Naive thymus-derived CD8-positive, alpha-beta T cell (primary cell): ENCODE measurements around the gene TAGAP. TPM values are rescaled to one million over a fixed set of nuclear protein-coding genes. Genes with fewer than 3 reads are reported as not detected.

Experiments
- ATAC-seq, 2 donors: fragments of 150-1000 bp; cut with Tn5 transposase in 1 of 2; sonication (Bioruptor Pico), chemical (Tn5 transposase) in 1 of 2; 1 replicate in 1 of 2; 2 replicates in 1 of 2; pipeline ENCODE4 v1.10.0; 2021; ENCODE audit warnings: mild to moderate bottlenecking in 2 of 2, moderate library complexity in 2 of 2
- POLR2A ChIA-PET: fragments of 350-600 bp; sonication (Branson Sonifier 250); formaldehyde crosslinking; loops from one replicate; lab custom pipeline; 2021; ENCODE audit warnings: antibody characterized with exemption; lab: Charles Lee
- DNase-seq, 10 donors: peaks; one replicate each; pipeline versions ENCODE4 v3.0.0 to v3.0.0-alpha.2; 2020 to 2022
- H3K27ac Mint-ChIP-seq, 10 donors: one replicate each; pipeline ENCODE4 v1.8.0; 2020 to 2022; ENCODE audit warnings: mild to moderate bottlenecking in 10 of 10, mixed read lengths in 10 of 10, moderate library complexity in 4 of 10, inconsistent platforms in 1 of 10
- H3K27me3 Mint-ChIP-seq, 5 donors: one replicate each; pipeline ENCODE4 v1.8.0; 2021 to 2022; ENCODE audit warnings: mixed read lengths in 5 of 5
- H3K36me3 Mint-ChIP-seq, 3 donors: one replicate each; pipeline ENCODE4 v1.8.0; 2020 to 2022; ENCODE audit warnings: mixed read lengths in 3 of 3, mild to moderate bottlenecking in 2 of 3, inconsistent platforms in 1 of 3
- H3K4me1 Mint-ChIP-seq, 4 donors: one replicate each; pipeline ENCODE4 v1.8.0; 2021 to 2022; ENCODE audit warnings: mixed read lengths in 4 of 4
- H3K4me3 Mint-ChIP-seq, 10 donors: one replicate each; pipeline ENCODE4 v1.8.0; 2020 to 2022; ENCODE audit warnings: mild to moderate bottlenecking in 10 of 10, mixed read lengths in 10 of 10, moderate library complexity in 6 of 10, inconsistent platforms in 1 of 10
- H3K9me3 Mint-ChIP-seq, 9 donors: one replicate each; pipeline ENCODE4 v1.8.0; 2020 to 2022; ENCODE audit warnings: mixed read lengths in 9 of 9, mild to moderate bottlenecking in 3 of 9, inconsistent platforms in 1 of 9, moderate library complexity in 1 of 9
- polyA plus RNA-seq, 3 donors: library from polyadenylated mRNA; unstranded; fragments of 300-500 nt; fragmentation: Illumina TruSeq; gene quantifications; one replicate each; pipeline ENCODE4 v1.2.3, GENCODE V29; 2021
- total RNA-seq, 8 experiments: library from RNA in 2 of 8; stranded (reverse) in 2 of 8; gene quantifications; one replicate each; pipeline ENCODE4 v1.2.3 and lab custom pipeline; 2021 to 2026

Gene TAGAP
- total and polyA plus RNA-seq, 5 experiments from 2014 or later = 54.5 to 111 (median 97.4) TPM

DNA sequence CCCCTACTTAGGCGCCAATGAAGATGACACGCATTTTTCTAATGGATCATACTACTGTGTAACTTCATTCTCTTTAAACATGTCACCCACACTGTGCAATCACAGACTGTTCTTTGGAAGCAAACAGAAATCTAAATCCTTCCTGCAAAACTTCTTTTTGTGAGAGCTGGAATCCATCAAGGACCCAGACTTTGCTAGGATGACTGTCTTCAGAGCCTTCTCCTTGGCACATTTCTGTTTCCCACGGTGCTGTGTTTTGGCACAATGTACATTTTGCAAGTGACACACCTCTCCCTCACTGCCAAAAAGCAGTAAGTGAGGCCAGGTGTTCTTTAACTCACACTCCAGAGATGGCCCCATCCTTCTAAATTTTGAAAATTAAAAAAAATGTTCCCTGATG lies 21.7 kb upstream of the TAGAP start:
- ATAC-seq (no peak), DNase-seq (no peak)
- Mint-ChIP-seq H3K4me3 (no peak overlapping the region), H3K9me3 (peaks cover 0 to 1% (median 0%) of the 10 kb centered on the region in 9 donors), H3K27me3 (no peaks in the 10 kb centered on the region), H3K27ac (peak overlapping the region in 9 of 10 donors; percentile 26 to 98 (median 83)), H3K4me1 (peaks cover 44 to 73% (median 59%) of the 10 kb centered on the region in 4 donors), H3K36me3 (no peaks in the 10 kb centered on the region)
- POLR2A ChIA-PET = interaction anchor here (10.7 kb wide), 1 partner anchor 24 kb away, joined by 135 read pairs; the partner anchor contains the start of gene TAGAP

DNA sequence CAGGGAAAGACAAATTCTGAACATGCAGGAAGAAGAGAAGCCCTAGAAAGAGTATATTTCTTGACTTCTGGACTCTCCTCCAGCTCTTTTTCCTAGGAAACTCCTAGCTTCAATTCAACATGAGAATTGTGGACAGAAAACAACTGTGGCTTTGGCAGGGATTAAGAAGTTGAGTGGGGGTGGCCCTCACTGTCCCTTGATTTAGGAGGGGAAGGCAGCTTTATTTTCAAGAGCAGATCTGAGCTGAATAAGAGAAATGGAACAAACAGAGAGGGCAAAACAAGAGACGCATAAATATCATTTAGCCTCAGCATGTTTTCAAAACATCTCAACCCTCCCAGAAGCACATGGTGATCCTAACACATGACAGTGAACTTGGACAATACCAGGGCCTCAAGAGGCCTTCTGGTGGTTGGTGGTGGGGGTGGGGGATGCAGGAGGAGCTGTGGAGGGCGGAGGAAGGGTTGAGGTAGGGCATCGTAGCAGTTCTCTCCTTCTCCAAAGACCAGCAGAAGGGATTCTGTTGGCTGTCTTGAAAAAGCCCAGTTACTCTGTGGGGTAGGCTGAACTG lies 21.1 kb upstream of the TAGAP start:
- peaks cover 0 to 3% (median 0%) of the 10 kb centered on the region in 9 donors for H3K9me3 Mint-ChIP-seq
- peak overlapping the region in 7 of 10 donors; percentile 1 to 84 (median 67) for H3K4me3 Mint-ChIP-seq
- peak overlapping the region; percentile 33 to 99 (median 96) for H3K27ac Mint-ChIP-seq
- DNase-seq (no peak), ATAC-seq (no peak)
- POLR2A ChIA-PET = interaction anchor here (1.1 to 10.7 kb wide), 7 partner anchors 13 to 38 kb away, joined by 3 to 135 read pairs (median 13); partner anchors contain the start of gene TAGAP
- peaks cover 45 to 79% (median 65%) of the 10 kb centered on the region in 4 donors for H3K4me1 Mint-ChIP-seq
- no peaks in the 10 kb centered on the region for H3K27me3 Mint-ChIP-seq
- no peaks in the 10 kb centered on the region for H3K36me3 Mint-ChIP-seq

DNA sequence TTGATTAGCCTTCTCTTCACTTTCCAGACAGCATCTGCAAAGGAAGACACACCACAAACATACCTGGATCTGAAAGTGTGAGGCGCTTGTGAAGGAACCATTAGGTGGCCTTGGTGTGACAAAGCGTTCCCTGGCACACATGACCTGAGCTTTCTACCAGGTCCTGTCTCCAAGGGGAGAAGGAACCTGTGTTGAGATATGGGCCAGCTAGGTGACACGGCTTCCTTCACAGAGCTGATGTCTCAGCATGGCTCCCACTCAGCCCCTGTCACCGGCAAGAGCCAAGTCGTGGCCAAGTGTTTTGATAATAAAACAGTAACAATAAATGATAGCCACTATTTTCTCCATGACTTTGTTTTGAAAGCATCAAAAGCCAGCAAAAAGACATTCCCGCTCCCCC lies 20.3 kb upstream of the TAGAP start:
- H3K4me3 Mint-ChIP-seq = peak overlapping the region in 8 of 10 donors; percentile 65 to 84 (median 74)
- no peaks in the 10 kb centered on the region for H3K36me3 Mint-ChIP-seq
- H3K27me3 Mint-ChIP-seq = no peaks in the 10 kb centered on the region
- ATAC-seq = no peak
- peaks cover 0 to 3% (median 0%) of the 10 kb centered on the region in 9 donors for H3K9me3 Mint-ChIP-seq
- POLR2A ChIA-PET = interaction anchor here (1.1 to 10.7 kb wide), 8 partner anchors 12 to 39 kb away, joined by 3 to 135 read pairs (median 17); partner anchors contain the start of gene TAGAP
- peaks cover 46 to 87% (median 72%) of the 10 kb centered on the region in 4 donors for H3K4me1 Mint-ChIP-seq
- H3K27ac Mint-ChIP-seq = peak overlapping the region; percentile 96 to 99 (median 97)
- no peak for DNase-seq

DNA sequence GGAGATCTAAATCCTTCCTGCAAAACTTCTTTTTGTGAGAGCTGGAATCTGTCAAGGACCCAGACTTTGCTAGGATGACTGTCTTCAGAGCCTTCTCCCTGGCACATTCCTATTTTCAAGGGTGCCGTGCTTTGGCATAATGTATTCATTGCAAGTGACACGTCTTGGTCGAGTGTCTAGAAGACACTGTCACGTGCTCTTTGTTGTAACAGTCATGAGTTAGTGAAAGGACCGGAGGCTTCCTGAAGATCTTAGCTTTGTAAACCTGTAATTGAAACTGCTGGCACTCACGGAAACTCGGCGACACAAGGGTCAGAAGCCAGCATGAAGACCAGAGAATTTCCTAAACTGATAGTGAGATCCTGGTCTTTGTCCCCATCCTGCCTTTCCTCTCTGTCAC lies 19.7 kb upstream of the TAGAP start:
- H3K4me3 Mint-ChIP-seq = peak overlapping the region; percentile 32 to 84 (median 72)
- H3K27ac Mint-ChIP-seq = peak overlapping the region; percentile 96 to 99 (median 97)
- peaks cover 0 to 3% (median 0%) of the 10 kb centered on the region in 9 donors for H3K9me3 Mint-ChIP-seq
- H3K27me3 Mint-ChIP-seq = no peaks in the 10 kb centered on the region
- peaks cover 43 to 91% (median 77%) of the 10 kb centered on the region in 4 donors for H3K4me1 Mint-ChIP-seq
- POLR2A ChIA-PET = interaction anchor here (0.9 to 10.7 kb wide), 8 partner anchors 8 to 39 kb away, joined by 3 to 135 read pairs (median 17); partner anchors contain the start of gene TAGAP
- H3K36me3 Mint-ChIP-seq = no peaks in the 10 kb centered on the region
- DNase-seq (peak in 1 of 10 donors; percentile 12), ATAC-seq (no peak)

DNA sequence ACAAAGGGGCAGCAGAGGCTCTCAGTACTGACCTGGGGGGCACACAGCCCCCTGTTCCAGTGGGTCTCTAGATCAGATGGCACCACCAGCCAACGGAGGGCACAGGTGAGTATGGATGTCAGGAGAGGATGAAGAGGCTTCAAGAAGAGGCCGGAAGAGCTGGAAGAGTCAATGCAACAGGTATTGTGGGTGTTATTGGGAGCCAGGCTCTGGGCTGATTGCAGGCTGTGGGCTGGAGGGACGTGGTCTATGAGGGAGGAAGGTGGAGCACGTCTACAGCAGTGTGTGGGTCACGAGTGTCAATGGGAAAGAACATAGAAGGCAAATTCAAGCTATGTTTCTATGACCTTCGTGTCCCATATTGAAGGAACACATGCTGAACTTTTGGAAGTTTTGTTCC lies 18.8 kb upstream of the TAGAP start:
- H3K36me3 Mint-ChIP-seq = no peaks in the 10 kb centered on the region
- H3K4me3 Mint-ChIP-seq = peak overlapping the region in 9 of 10 donors; percentile 54 to 84 (median 74)
- peak overlapping the region; percentile 96 to 99 (median 97) for H3K27ac Mint-ChIP-seq
- peaks cover 0 to 3% (median 0%) of the 10 kb centered on the region in 9 donors for H3K9me3 Mint-ChIP-seq
- H3K4me1 Mint-ChIP-seq = peaks cover 41 to 92% (median 80%) of the 10 kb centered on the region in 4 donors
- DNase-seq (no peak), ATAC-seq (no peak)
- H3K27me3 Mint-ChIP-seq = no peaks in the 10 kb centered on the region
- POLR2A ChIA-PET = interaction anchor here (0.5 to 10.7 kb wide), 16 partner anchors 7 to 210 kb away, joined by 3 to 135 read pairs (median 8); partner anchors contain the start of genes RSPH3 and TAGAP

DNA sequence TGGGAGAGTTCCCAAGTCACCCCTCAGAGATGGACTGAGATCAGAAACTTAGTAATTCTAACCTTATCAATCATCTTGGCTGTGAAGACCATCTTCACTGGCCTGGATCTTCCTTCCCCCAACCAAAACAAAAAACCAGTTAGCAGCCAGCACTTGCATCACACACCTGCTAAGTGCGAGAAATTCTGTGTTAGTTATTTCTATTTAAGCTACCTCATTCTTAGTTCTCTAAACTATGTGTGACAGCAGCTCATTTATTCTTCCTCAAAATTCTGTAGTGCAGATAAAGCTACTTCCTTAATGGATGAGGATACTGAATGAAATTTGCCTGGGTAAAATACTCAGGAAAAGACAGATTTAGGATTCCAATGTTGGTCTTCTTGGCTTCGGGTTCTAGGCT lies 18.2 kb upstream of the TAGAP start:
- no peak for DNase-seq
- no peaks in the 10 kb centered on the region for H3K36me3 Mint-ChIP-seq
- POLR2A ChIA-PET = interaction anchor here (0.7 to 10.7 kb wide), 15 partner anchors 8 to 209 kb away, joined by 3 to 135 read pairs (median 5); partner anchors contain the start of genes RSPH3 and TAGAP
- ATAC-seq = peak in 1 of 2 donors; percentile 3
- H3K4me1 Mint-ChIP-seq = peaks cover 41 to 96% (median 81%) of the 10 kb centered on the region in 4 donors
- no peaks in the 10 kb centered on the region for H3K27me3 Mint-ChIP-seq
- peak overlapping the region; percentile 56 to 84 (median 75) for H3K4me3 Mint-ChIP-seq
- peak overlapping the region; percentile 96 to 99 (median 97) for H3K27ac Mint-ChIP-seq
- peaks cover 0 to 3% (median 0%) of the 10 kb centered on the region in 9 donors for H3K9me3 Mint-ChIP-seq

DNA sequence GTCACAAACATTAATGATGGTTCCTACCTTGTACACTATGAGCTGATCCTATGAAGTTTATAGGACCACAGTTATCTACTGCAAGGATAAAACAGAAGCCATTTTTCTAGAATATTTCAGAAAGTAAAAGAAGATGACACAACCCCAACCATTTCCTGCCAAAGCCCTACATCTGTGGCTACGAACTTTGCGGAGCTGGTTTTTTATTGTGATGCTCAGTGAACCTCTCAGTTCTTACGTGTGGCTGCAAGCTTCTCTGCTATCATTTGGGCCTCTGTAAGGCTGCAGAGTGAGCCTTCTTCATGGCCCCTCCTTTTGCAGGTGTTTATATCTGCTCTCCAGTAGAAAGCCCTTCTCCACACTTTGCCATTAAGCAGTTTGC lies 17.8 kb upstream of the TAGAP start:
- DNase-seq = peak in 9 of 10 donors; percentile 51 to 89 (median 80)
- no peaks in the 10 kb centered on the region for H3K27me3 Mint-ChIP-seq
- H3K27ac Mint-ChIP-seq = peak overlapping the region; percentile 96 to 99 (median 97)
- peak; percentile 93 to 94 for ATAC-seq
- H3K4me3 Mint-ChIP-seq = peak overlapping the region; percentile 56 to 84 (median 75)
- POLR2A ChIA-PET = interaction anchor here (0.9 to 10.7 kb wide), 14 partner anchors 8 to 209 kb away, joined by 3 to 135 read pairs (median 8); partner anchors contain the start of genes RSPH3 and TAGAP
- no peaks in the 10 kb centered on the region for H3K36me3 Mint-ChIP-seq
- H3K9me3 Mint-ChIP-seq = peaks cover 0 to 3% (median 0%) of the 10 kb centered on the region in 9 donors
- H3K4me1 Mint-ChIP-seq = peaks cover 43 to 96% (median 85%) of the 10 kb centered on the region in 4 donors

DNA sequence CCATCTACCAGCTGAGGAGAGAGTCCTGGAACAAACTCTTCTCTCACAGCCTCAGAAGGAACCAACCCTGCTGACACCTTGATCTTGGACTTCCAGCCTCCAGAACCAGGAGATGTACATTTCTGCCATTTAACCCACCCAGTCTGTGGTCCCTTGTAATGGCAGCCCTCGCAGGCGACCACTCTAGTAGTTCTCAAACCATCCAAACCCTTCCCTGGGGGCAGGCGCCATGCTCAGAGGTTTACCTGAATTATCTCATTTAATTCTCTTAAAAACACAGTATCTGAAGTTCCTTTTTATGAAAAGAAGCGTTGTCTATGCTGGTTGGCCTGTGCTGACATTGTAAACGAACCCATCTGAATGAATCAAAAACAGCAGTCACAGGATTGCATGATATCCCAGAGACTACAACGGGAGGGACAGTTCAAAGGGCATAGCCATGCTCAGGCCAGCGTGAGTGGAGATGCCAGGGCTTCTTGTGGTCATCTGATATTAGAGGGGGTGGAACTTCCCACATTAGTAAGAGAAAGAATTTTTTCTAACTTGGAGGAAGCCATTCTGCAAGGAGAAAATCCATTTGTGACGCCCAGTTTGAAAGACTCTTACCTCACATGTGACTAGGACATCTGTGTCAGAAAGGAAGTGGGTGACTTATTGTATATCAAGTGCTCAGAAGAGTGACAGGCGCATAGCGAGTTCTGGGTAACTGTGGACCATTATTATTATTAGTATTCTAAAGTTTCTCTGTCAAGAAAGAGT lies 17.2 kb upstream of the TAGAP start:
- DNase-seq = peak in 2 of 10 donors; percentile 30 to 50
- POLR2A ChIA-PET = interaction anchor here (0.9 to 10.7 kb wide), 14 partner anchors 9 to 62 kb away, joined by 3 to 135 read pairs (median 12); partner anchors contain the start of genes RSPH3 and TAGAP

DNA sequence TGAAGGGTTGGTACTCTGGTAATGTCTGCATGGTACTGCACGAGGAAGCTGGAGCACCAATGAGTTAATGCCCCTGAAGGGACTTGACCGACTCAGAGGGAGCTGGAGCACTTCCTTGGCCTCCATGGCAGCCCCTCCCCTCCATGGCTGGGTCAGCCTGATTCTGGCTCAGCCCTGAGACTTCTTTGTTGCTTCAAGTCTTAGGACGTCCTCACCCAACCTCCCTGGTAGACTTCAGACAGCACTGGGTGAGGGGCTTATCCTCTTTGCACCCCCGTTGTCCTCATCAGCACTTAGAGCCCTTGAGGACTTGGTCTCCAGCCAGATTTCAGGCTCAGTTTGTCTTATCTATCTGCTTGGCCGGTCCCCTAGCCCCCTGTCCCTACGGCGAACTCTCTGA lies 16.4 kb upstream of the TAGAP start:
- DNase-seq = no peak
- Mint-ChIP-seq H3K4me3 (peak overlapping the region in 2 of 10 donors; percentile 26 to 81), H3K4me1 (peaks cover 49 to 100% (median 91%) of the 10 kb centered on the region in 4 donors), H3K27ac (peak overlapping the region; percentile 96 to 99 (median 97)), H3K36me3 (no peaks in the 10 kb centered on the region), H3K27me3 (no peaks in the 10 kb centered on the region), H3K9me3 (peaks cover 0 to 3% (median 0%) of the 10 kb centered on the region in 9 donors)
- ATAC-seq = no peak
- POLR2A ChIA-PET = interaction anchor here (0.6 to 10.7 kb wide), 6 partner anchors 9 to 46 kb away, joined by 3 to 135 read pairs (median 6); partner anchors contain the start of gene TAGAP

More for the DNA sequence above, 17.2 kb upstream of the TAGAP start:
- Mint-ChIP-seq H3K4me1 (peaks cover 46 to 100% (median 90%) of the 10 kb centered on the region in 4 donors), H3K27ac (peak overlapping the region; percentile 96 to 99 (median 97)), H3K4me3 (peak overlapping the region; percentile 56 to 84 (median 75)), H3K36me3 (no peaks in the 10 kb centered on the region), H3K27me3 (no peaks in the 10 kb centered on the region), H3K9me3 (peaks cover 0 to 3% (median 0%) of the 10 kb centered on the region in 9 donors)
- peak; percentile 72 to 85 for ATAC-seq

DNA sequence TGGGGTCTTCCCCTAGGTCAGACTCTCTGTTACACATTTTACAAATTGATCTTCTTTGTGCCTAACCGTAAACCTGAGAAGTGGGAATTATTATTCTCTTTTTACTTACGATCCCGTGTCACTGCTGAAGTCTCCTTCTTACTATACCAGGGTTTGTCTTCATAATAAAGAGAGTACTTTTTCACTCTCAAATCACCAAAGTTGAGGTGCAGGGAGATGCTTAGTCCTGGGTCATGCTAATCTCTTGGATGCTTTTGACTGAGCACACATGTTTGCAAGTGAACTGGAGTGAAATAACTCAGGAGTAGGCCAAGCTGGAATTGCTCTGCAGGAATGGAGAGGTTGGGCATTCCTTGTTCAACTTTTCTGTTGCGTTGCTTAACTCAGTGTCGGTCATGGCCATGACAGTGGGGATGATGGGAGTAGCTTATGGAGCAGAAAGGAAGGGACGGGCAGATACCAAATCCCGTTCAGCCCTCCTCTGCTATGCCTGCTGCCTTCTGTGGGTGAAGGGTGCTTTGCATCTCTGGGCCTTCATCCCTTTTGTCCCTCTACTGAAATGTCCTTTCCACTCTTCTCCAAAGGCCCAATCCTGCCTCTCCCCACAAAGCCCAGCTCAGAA lies 15.2 kb upstream of the TAGAP start:
- POLR2A ChIA-PET = interaction anchor here (1.1 to 10.7 kb wide), 5 partner anchors 8 to 47 kb away, joined by 4 to 135 read pairs (median 5); partner anchors contain the start of gene TAGAP
- Mint-ChIP-seq H3K36me3 (no peaks in the 10 kb centered on the region), H3K4me1 (peaks cover 44 to 100% (median 88%) of the 10 kb centered on the region in 4 donors), H3K9me3 (peaks cover 0 to 3% (median 0%) of the 10 kb centered on the region in 9 donors), H3K27ac (peak overlapping the region; percentile 75 to 99 (median 96)), H3K4me3 (peak overlapping the region in 1 of 10 donors; percentile 18), H3K27me3 (no peaks in the 10 kb centered on the region)
- no peak for ATAC-seq
- no peak for DNase-seq

DNA sequence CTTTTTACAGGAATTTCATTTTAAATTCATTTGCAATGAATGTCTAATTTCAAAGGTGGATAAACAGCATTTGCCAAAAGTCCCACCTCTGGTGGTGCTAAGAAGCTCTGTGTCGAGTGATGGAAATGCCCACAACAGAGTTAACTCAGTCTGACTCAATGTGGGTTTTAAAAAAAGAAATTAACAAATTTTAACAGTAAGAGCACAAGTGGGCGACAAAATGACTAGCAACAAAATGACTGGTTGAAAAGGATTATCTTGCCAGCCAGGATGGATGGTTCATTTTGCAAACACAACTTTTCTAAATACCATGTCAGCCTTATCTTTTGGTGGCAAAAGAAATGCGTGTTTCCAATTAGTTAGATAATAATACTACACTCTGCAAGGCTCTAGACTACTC lies 14.3 kb upstream of the TAGAP start:
- Mint-ChIP-seq H3K4me3 (no peak overlapping the region), H3K36me3 (no peaks in the 10 kb centered on the region), H3K27ac (peak overlapping the region in 7 of 10 donors; percentile 18 to 99 (median 96)), H3K4me1 (peaks cover 35 to 100% (median 84%) of the 10 kb centered on the region in 4 donors), H3K9me3 (peaks cover 0 to 3% (median 0%) of the 10 kb centered on the region in 9 donors), H3K27me3 (no peaks in the 10 kb centered on the region)
- ATAC-seq (no peak), DNase-seq (no peak)
- POLR2A ChIA-PET = interaction anchor here (10.7 kb wide), 1 partner anchor 17 kb away, joined by 135 read pairs; the partner anchor contains the start of gene TAGAP
